GM13977 (cell line): ENCODE results near the gene SYNPO2.
"Not testable (repeated sequence)": the region's sequence is repeated elsewhere in the genome, so short reads cannot be mapped to it uniquely, and the experiment has no call there.

ENCODE experiments used
- DNase-seq: peaks from one replicate; pipeline ENCODE4 v3.0.0; 2012; ENCODE audit warnings: low spot score
- CTCF ChIP-seq: IDR thresholded peaks from 2 replicates; pipeline ENCODE4 v1.5.1; 2012; ENCODE audit warnings: mild to moderate bottlenecking, control low read depth; ENCODE audit not compliant: insufficient read depth; ENCODE audit errors: extremely low read depth, missing control alignments
- in situ Hi-C: fragments of 300-500 bp; cut with MboI; formaldehyde crosslinking; loops from one replicate; pipeline ENCODE4 v1.12.0; 2022; ENCODE audit warnings: low sequenced_read_pairs, low pct_unique_long_range_greater_than_20kb, mixed read lengths, inconsistent platforms; ENCODE audit not compliant: unreplicated experiment

Gene SYNPO2

GRCh38 chr4:118973295-118973694 is 84.6 kb downstream of the SYNPO2 start:
- no peak for DNase-seq
- no peak for TF ChIP-seq CTCF
- in situ Hi-C loops: loop anchor here (10.0 kb wide), 1 partner anchor 522 kb away; no protein-coding TSS in a partner anchor

- in situ Hi-C loops: loop anchor here (10.0 kb wide), 1 partner anchor 520 kb away; no protein-coding TSS in a partner anchor
- TF ChIP-seq CTCF: no peak
- no peak for DNase-seq
Measured at GRCh38 chr4:118974758-118975157, 86.1 kb downstream of the SYNPO2 start.

GRCh38 chr4:118975449-118976192 is 87.0 kb downstream of the SYNPO2 start:
- TF ChIP-seq CTCF: no peak
- in situ Hi-C loops: loop anchor here (10.0 kb wide), 1 partner anchor 519 kb away; no protein-coding TSS in a partner anchor
- no peak for DNase-seq

GRCh38 chr4:118976193-118976560 is 87.5 kb downstream of the SYNPO2 start:
- in situ Hi-C loops: loop anchor here (10.0 kb wide), 1 partner anchor 519 kb away; no protein-coding TSS in a partner anchor
- not testable (repeated sequence) for DNase-seq

GRCh38 chr4:118977100-118977499 is 88.4 kb downstream of the SYNPO2 start:
- in situ Hi-C loops: loop anchor here (10.0 kb wide), 1 partner anchor 518 kb away; no protein-coding TSS in a partner anchor
- DNase-seq: not testable (repeated sequence)

GRCh38 chr4:118979712-118980111 is 91.1 kb downstream of the SYNPO2 start:
- in situ Hi-C loops: loop anchor here (10.0 kb wide), 2 partner anchors 315 to 515 kb away; no protein-coding TSS in a partner anchor
- no peak for DNase-seq
- TF ChIP-seq CTCF: no peak

GRCh38 chr4:118981171-118981838 is 92.7 kb downstream of the SYNPO2 start:
- DNase-seq: no peak
- TF ChIP-seq CTCF: no peak
- in situ Hi-C loops: loop anchor here (10.0 kb wide), 1 partner anchor 313 kb away; no protein-coding TSS in a partner anchor
